H1 (cell line): ENCODE data around the gene SOHLH1. TPM values are rescaled to one million over a fixed set of nuclear protein-coding genes. Genes with fewer than 3 reads are reported as not detected.

ENCODE experiments used
- CTCF ChIA-PET: fragments of 300-600 bp; sonication (Branson Sonifier 250); formaldehyde crosslinking; loops from one replicate; lab custom pipeline; 2021; ENCODE audit not compliant: partially characterized antibody; lab: Charles Lee
- POLR2A ChIA-PET: fragments of 300-600 bp; sonication (Branson Sonifier 250); formaldehyde crosslinking; loops from one replicate; lab custom pipeline; 2021; ENCODE audit warnings: inconsistent platforms; ENCODE audit not compliant: partially characterized antibody; lab: Charles Lee
- DNase-seq, 2 experiments: peaks; one replicate each; pipeline versions ENCODE4 v3.0.0 to v3.0.0-alpha.2; 2010 to 2022; ENCODE audit warnings: low spot score in 2 of 2, low read depth in 1 of 2, mixed read lengths in 1 of 2
- FAIRE-seq: peaks from 2 replicates; lab custom pipeline; 2011; peaks lifted over from hg19 to GRCh38; lab: Jason Lieb, UNC
- H2AFZ ChIP-seq: 2 replicates; pipeline ENCODE4 v1.8.1; 2012; ENCODE audit warnings: low read length, inconsistent platforms
- H2AK5ac ChIP-seq: 2 replicates; pipeline ENCODE4 v1.6.1; 2013; ENCODE audit warnings: low read depth, low read length
- H2BK120ac ChIP-seq: replicated peaks from 2 replicates; pipeline ENCODE3; 2013; ENCODE audit warnings: low read depth, low read length, inconsistent platforms
- H2BK12ac ChIP-seq: 2 replicates; pipeline ENCODE4 v1.6.1; 2013; ENCODE audit warnings: low read depth, low read length
- H2BK15ac ChIP-seq: 2 replicates; pipeline ENCODE4 v1.6.1; 2013; ENCODE audit warnings: low read length
- H2BK20ac ChIP-seq: 2 replicates; pipeline ENCODE4 v1.6.1; 2013; ENCODE audit warnings: low read length
- H2BK5ac ChIP-seq: 2 replicates; pipeline ENCODE4 v1.6.1; 2013; ENCODE audit warnings: low read depth, low read length
- H3K14ac ChIP-seq: 2 replicates; pipeline ENCODE4 v1.6.1; 2013; ENCODE audit warnings: inconsistent platforms; ENCODE audit not compliant: insufficient read length
- H3K18ac ChIP-seq: 2 replicates; pipeline ENCODE4 v1.6.1; 2013; ENCODE audit warnings: low read length; ENCODE audit errors: extremely low read depth
- H3K23ac ChIP-seq: 2 replicates; pipeline ENCODE4 v1.6.1; 2013; ENCODE audit warnings: inconsistent platforms; ENCODE audit not compliant: insufficient read length
- H3K23me2 ChIP-seq: 2 replicates; pipeline ENCODE4 v1.6.1; 2013; ENCODE audit warnings: low read depth, low read length
- H3K27ac ChIP-seq: 2 replicates; pipeline ENCODE4 v1.6.1; 2011; ENCODE audit warnings: low read depth, low read length, inconsistent platforms
- H3K27me3 ChIP-seq, 4 experiments: replicated peaks in 1 of 4; 1 replicate in 1 of 4; 2 replicates in 3 of 4; pipeline versions ENCODE4 v1.6.1 to v1.8.1; 2011 to 2013; ENCODE audit warnings: low read length in 3 of 4, mild to moderate bottlenecking in 3 of 4, inconsistent platforms in 2 of 4, mixed read lengths in 2 of 4, moderate library complexity in 1 of 4; ENCODE audit not compliant: control insufficient read depth in 3 of 4, insufficient read depth in 3 of 4; ENCODE audit errors: extremely low read depth in 1 of 4
- H3K36me3 ChIP-seq, 4 experiments: 2 replicates each; pipeline versions ENCODE4 v1.6.1 to v1.8.1; 2011 to 2013; ENCODE audit warnings: mild to moderate bottlenecking in 4 of 4, low read length in 3 of 4, moderate library complexity in 2 of 4, control low read depth in 1 of 4, inconsistent platforms in 1 of 4; ENCODE audit not compliant: insufficient read depth in 4 of 4, control insufficient read depth in 2 of 4
- H3K4ac ChIP-seq: replicated peaks from 2 replicates; pipeline ENCODE3; 2013; ENCODE audit warnings: low read length, low read depth, mixed read lengths, inconsistent platforms; ENCODE audit not compliant: insufficient read length
- H3K4me1 ChIP-seq, 4 experiments: replicated peaks in 1 of 4; 1 replicate in 1 of 4; 2 replicates in 3 of 4; pipeline versions ENCODE4 v1.6.1 to v1.8.1; 2011 to 2013; ENCODE audit warnings: low read length in 3 of 4, inconsistent platforms in 2 of 4, mixed read lengths in 1 of 4; ENCODE audit not compliant: insufficient read depth in 4 of 4, control insufficient read depth in 3 of 4
- H3K4me2 ChIP-seq, 2 experiments: 2 replicates each; pipeline versions ENCODE4 v1.6.1 to v1.8.1; 2011 to 2013; ENCODE audit warnings: low read depth in 2 of 2, low read length in 2 of 2, control low read depth in 1 of 2, inconsistent platforms in 1 of 2, mild to moderate bottlenecking in 1 of 2; ENCODE audit not compliant: insufficient read depth in 1 of 2
- H3K4me3 ChIP-seq, 4 experiments: fragments of 200-600, 300-600 bp in 1 of 4; sonication (generic), shearing (Covaris generic), sonication (Bioruptor Twin) in 1 of 4; 2 replicates each; pipeline versions ENCODE4 v1.5.1 to v1.8.1; 2011 to 2016; ENCODE audit warnings: low read length in 4 of 4, low read depth in 3 of 4, control low read depth in 2 of 4, inconsistent platforms in 2 of 4, mild to moderate bottlenecking in 2 of 4, mixed read lengths in 1 of 4, moderate library complexity in 1 of 4; ENCODE audit not compliant: insufficient read depth in 2 of 4; ENCODE audit errors: extremely low read depth in 1 of 4
- H3K56ac ChIP-seq: replicated peaks from 2 replicates; pipeline ENCODE3; 2013; ENCODE audit warnings: low read depth, mild to moderate bottlenecking, mixed read lengths, low read length, inconsistent platforms; ENCODE audit not compliant: insufficient read length
- H3K79me1 ChIP-seq: 2 replicates; pipeline ENCODE4 v1.6.1; 2013; ENCODE audit warnings: low read depth, low read length, control low read depth
- H3K79me2 ChIP-seq, 2 experiments: 2 replicates each; pipeline versions ENCODE4 v1.6.1 to v1.8.1; 2012 to 2013; ENCODE audit warnings: low read length in 2 of 2, mild to moderate bottlenecking in 2 of 2, inconsistent platforms in 1 of 2; ENCODE audit not compliant: insufficient read depth in 2 of 2, control insufficient read depth in 1 of 2
- H3K9ac ChIP-seq, 4 experiments: replicated peaks in 1 of 4; 1 replicate in 1 of 4; 2 replicates in 3 of 4; pipeline versions ENCODE4 v1.6.1 to v1.8.1; 2011 to 2013; ENCODE audit warnings: low read depth in 3 of 4, low read length in 3 of 4, control low read depth in 2 of 4, mild to moderate bottlenecking in 2 of 4, moderate library complexity in 2 of 4, inconsistent platforms in 1 of 4; ENCODE audit errors: extremely low read depth in 1 of 4
- H3K9me3 ChIP-seq, 2 experiments: 2 replicates each; pipeline versions ENCODE4 v1.6.1 to v1.8.1; 2012 to 2013; ENCODE audit warnings: mild to moderate bottlenecking in 2 of 2, moderate library complexity in 2 of 2, control low read depth in 1 of 2, inconsistent platforms in 1 of 2, low read depth in 1 of 2, low read length in 1 of 2, mixed read lengths in 1 of 2; ENCODE audit not compliant: insufficient read depth in 2 of 2
- H4K20me1 ChIP-seq, 2 experiments: replicated peaks in 1 of 2; 2 replicates each; pipeline versions ENCODE3 to v1.8.1; 2011 to 2013; ENCODE audit warnings: inconsistent platforms in 2 of 2, low read length in 2 of 2, mild to moderate bottlenecking in 1 of 2; ENCODE audit not compliant: insufficient read depth in 2 of 2, control insufficient read depth in 1 of 2
- H4K5ac ChIP-seq: 2 replicates; pipeline ENCODE4 v1.6.1; 2013; ENCODE audit warnings: low read length, low read depth, mixed read lengths, inconsistent platforms; ENCODE audit not compliant: insufficient read length
- H4K8ac ChIP-seq: 2 replicates; pipeline ENCODE4 v1.8.0; 2013; ENCODE audit warnings: mild to moderate bottlenecking, moderate library complexity, low read length, inconsistent platforms; ENCODE audit not compliant: insufficient read depth; ENCODE audit errors: extremely low read depth
- H4K91ac ChIP-seq: replicated peaks from 2 replicates; pipeline ENCODE3; 2013; ENCODE audit warnings: low read length, mixed read lengths, inconsistent platforms; ENCODE audit not compliant: insufficient read length
- CBX5 ChIP-seq: fragments of 300-800, 300-1000 bp; sonication (generic); IDR thresholded peaks from 2 replicates; pipeline ENCODE4 v1.7.1; 2016; ENCODE audit warnings: antibody characterized with exemption, low read length, low read depth
- CHD2 ChIP-seq: IDR thresholded peaks from 2 replicates; pipeline ENCODE4 v1.6.1; 2012; ENCODE audit warnings: low read length, improper control_type of control experiment
- EGR1 ChIP-seq: IDR thresholded peaks from 2 replicates; pipeline ENCODE4 v1.6.1; 2011; ENCODE audit warnings: low read depth, low read length, borderline replicate concordance
- KDM1A ChIP-seq: fragments of 200-600, 300-600 bp; sonication (generic); IDR thresholded peaks from 2 replicates; pipeline ENCODE4 v1.7.1; 2016; ENCODE audit warnings: mild to moderate bottlenecking, low read length, borderline replicate concordance
- POLR2A ChIP-seq, 2 experiments: IDR thresholded peaks; 1 replicate in 1 of 2; 2 replicates in 1 of 2; pipeline ENCODE4 v1.6.1; 2011; ENCODE audit warnings: low read depth in 2 of 2, low read length in 2 of 2, mild to moderate bottlenecking in 2 of 2; ENCODE audit errors: control extremely low read depth in 1 of 2
- RNF2 ChIP-seq: fragments of 200-900, 300-1000 bp; sonication (generic); IDR thresholded peaks from 2 replicates; pipeline ENCODE4 v1.7.1; 2016; ENCODE audit warnings: borderline replicate concordance, low read depth, mild to moderate bottlenecking, antibody characterized with exemption, low read length; ENCODE audit not compliant: poor library complexity, severe bottlenecking; ENCODE audit errors: missing control alignments
- RXRA ChIP-seq: IDR thresholded peaks from 2 replicates; pipeline ENCODE4 v1.6.1; 2011; ENCODE audit warnings: low read depth, mild to moderate bottlenecking, low read length, moderate library complexity; ENCODE audit not compliant: insufficient read depth
- ZNF274 ChIP-seq: IDR thresholded peaks from 2 replicates; pipeline ENCODE4 v1.7.0; 2012; ENCODE audit warnings: low read length, borderline replicate concordance; ENCODE audit errors: extremely low read depth
- WGBS, 2 experiments: shearing (Covaris generic) in 1 of 2; methylation state at CpG; one replicate each; pipeline versions ENCODE4 v1.1.6 to v1.1.7; 2013 to 2015; ENCODE audit warnings: low lambda C conversion rate in 2 of 2, mixed read lengths in 2 of 2, inconsistent platforms in 1 of 2, low coverage in 1 of 2, missing lambda C conversion rate in 1 of 2; ENCODE audit not compliant: insufficient replicate concordance in 2 of 2, insufficient coverage in 1 of 2, insufficient read length in 1 of 2; ENCODE audit errors: extremely low coverage in 1 of 2, missing lambda C conversion rate in 1 of 2; 5-methylcytosine and 5-hydroxymethylcytosine counted together
- polyA plus RNA-seq, 7 experiments: library from polyadenylated mRNA; depleted of rRNA in 3 of 7; stranded (reverse) in 5 of 7; unstranded in 2 of 7; fragments of >200 nt in 5 of 7; fragments of 200-250 nt in 2 of 7; gene quantifications; 1 replicate in 5 of 7; 2 replicates in 1 of 7; 4 replicates in 1 of 7; pipeline versions ENCODE4 v1.2.1 to v1.2.3, GENCODE V29; 2011 to 2013; ENCODE audit warnings: missing spikeins in 2 of 7, mixed read lengths in 2 of 7
- total RNA-seq: library from RNA; stranded (reverse); fragmentation: NEBNext Ultra II Directional; extraction: Animal tissue kit (Norgen Biotek cat#: 25700); gene quantifications from 2 replicates; pipeline ENCODE4 v1.2.1, GENCODE V29; 2021
- TF ChIP-seq, protein P1 (sequence below): IDR thresholded peaks from 2 replicates; pipeline ENCODE4 v1.6.1; 2011; ENCODE audit warnings: low read depth, mild to moderate bottlenecking, low read length; ENCODE audit not compliant: insufficient read depth
- TF ChIP-seq, protein P2 (sequence below): IDR thresholded peaks from 2 replicates; pipeline ENCODE4 v1.6.1; 2012; ENCODE audit warnings: low read length, inconsistent platforms

SOHLH1 gene
- total and polyA plus RNA-seq, 2 of the 8 experiments (the other 6 are each of a cell fraction or from before 2014, with no cell fraction given), result 0.11 TPM; not detected in 1

DNA sequence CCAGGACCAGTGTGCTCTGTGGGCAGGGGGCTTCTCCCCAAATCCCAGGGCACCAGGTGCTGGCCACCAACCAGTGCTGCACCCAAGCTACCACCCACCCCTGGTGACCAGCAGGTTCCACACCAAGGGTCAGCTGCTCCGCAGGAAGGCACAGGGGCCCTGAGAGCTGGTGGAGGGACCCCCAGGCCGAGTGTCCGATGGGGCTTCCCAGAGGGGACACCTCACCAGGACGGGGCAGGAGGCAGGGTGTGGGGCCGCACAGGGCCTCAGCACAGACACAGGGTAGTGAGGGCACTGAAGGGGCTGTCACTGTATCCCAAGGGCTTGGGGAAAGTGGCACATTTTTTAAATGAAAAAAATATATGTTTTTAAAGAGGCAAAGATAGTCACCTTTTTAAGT is 18.1 kb downstream of the SOHLH1 start:
- H3K4ac ChIP-seq, result no peak overlapping the region
- no peak overlapping the region for H3K4me2 ChIP-seq
- H3K36me3 ChIP-seq, result no peaks in the 10 kb centered on the region
- 0 out of 2 replicates have a peak overlapping the region, but pooled peaks have one; percentile 50 for H2BK12ac ChIP-seq
- H3K56ac ChIP-seq, result no peak overlapping the region
- no peak overlapping the region; the same call in 1 of the 2 replicates for H3K18ac ChIP-seq
- ChIA-PET CTCF (interaction anchor here (1.0 to 2.8 kb wide), 3 partner anchors 9 to 78 kb away, joined by 3 to 10 read pairs (median 3); no protein-coding TSS in a partner anchor), POLR2A (interaction anchor here (1.4 kb wide), 1 partner anchor 9 kb away, joined by 6 read pairs; no protein-coding TSS in a partner anchor)
- peak overlapping the region; percentile 90; the same call in 1 of the 2 replicates for H2BK20ac ChIP-seq
- no peak overlapping the region for H4K8ac ChIP-seq
- H3K14ac ChIP-seq, result no peak overlapping the region
- H4K20me1 ChIP-seq, result no peaks in the 10 kb centered on the region
- peak overlapping the region; percentile 66; the same call in 1 of the 2 replicates for H2BK5ac ChIP-seq
- no peak overlapping the region for H3K9ac ChIP-seq
- H2BK15ac ChIP-seq, result no peak overlapping the region
- peaks cover 3 to 5% of the 10 kb centered on the region in 2 experiments; a peak in 1 of 4 replicates for H3K9me3 ChIP-seq
- no peak for FAIRE-seq
- H3K4me1 ChIP-seq, result peaks cover 0 to 13% (median 2%) of the 10 kb centered on the region in 4 experiments; a peak in 4 of 7 replicates
- no peak overlapping the region for H3K4me3 ChIP-seq
- no peaks in the 10 kb centered on the region; a peak in 1 of 7 replicates for H3K27me3 ChIP-seq
- H4K91ac ChIP-seq, result no peak overlapping the region
- no peak overlapping the region for H4K5ac ChIP-seq
- H2BK120ac ChIP-seq, result no peak overlapping the region
- H3K23ac ChIP-seq, result no peak overlapping the region
- H2AFZ ChIP-seq, result no peak overlapping the region
- no peaks in the 10 kb centered on the region for H3K79me2 ChIP-seq
- H3K23me2 ChIP-seq, result no peaks in the 10 kb centered on the region
- DNase-seq, result no peak
- no peak overlapping the region for H3K27ac ChIP-seq
- 86% methylated on average over 5 of the region's 5 CpGs; no CpG with 5 or more reads in 1 of the 2 experiments for WGBS, 2 experiments
- H2AK5ac ChIP-seq, result peak overlapping the region; percentile 82; the same call in 1 of the 2 replicates
- H3K79me1 ChIP-seq, result no peaks in the 10 kb centered on the region
- TF ChIP-seq, protein P1, sequence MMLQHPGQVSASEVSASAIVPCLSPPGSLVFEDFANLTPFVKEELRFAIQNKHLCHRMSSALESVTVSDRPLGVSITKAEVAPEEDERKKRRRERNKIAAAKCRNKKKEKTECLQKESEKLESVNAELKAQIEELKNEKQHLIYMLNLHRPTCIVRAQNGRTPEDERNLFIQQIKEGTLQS, result no peak
- no peak for TF ChIP-seq EGR1
- TF ChIP-seq RNF2, result no peak
- no peak for TF ChIP-seq KDM1A
- TF ChIP-seq ZNF274, result no peak
- no peak for TF ChIP-seq CBX5
- no peak for TF ChIP-seq POLR2A (IDR thresholded peaks at IDR 0.05; ENCODE audit: control extremely low read depth in 1 of 2, low read depth in 2 of 2, low read length in 2 of 2)
- no peak for TF ChIP-seq CHD2
- TF ChIP-seq, protein P2, sequence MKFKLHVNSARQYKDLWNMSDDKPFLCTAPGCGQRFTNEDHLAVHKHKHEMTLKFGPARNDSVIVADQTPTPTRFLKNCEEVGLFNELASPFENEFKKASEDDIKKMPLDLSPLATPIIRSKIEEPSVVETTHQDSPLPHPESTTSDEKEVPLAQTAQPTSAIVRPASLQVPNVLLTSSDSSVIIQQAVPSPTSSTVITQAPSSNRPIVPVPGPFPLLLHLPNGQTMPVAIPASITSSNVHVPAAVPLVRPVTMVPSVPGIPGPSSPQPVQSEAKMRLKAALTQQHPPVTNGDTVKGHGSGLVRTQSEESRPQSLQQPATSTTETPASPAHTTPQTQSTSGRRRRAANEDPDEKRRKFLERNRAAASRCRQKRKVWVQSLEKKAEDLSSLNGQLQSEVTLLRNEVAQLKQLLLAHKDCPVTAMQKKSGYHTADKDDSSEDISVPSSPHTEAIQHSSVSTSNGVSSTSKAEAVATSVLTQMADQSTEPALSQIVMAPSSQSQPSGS, result no peak
- TF ChIP-seq RXRA, result no peak
